K562 (cell line): Measurements from ENCODE around the gene STRA6.

Experiments
- BMI1 ChIP-seq: fragments of 150-350 bp; IDR thresholded peaks from 2 replicates; pipeline ENCODE4 v1.6.1; 2014; ENCODE audit warnings: low read length
- IRF2 ChIP-seq: sonication (generic); formaldehyde crosslinking; IDR thresholded peaks from 2 replicates; pipeline ENCODE4 v1.8.1; 2022; ENCODE audit warnings: mild to moderate bottlenecking, missing genetic modification reagents
- ZNF324 ChIP-seq: fragments of 250-450 bp; sonication (Bioruptor Pico); IDR thresholded peaks from 2 replicates; pipeline ENCODE4 v1.4.0; 2020; ENCODE audit warnings: mild to moderate bottlenecking

- TF ChIP-seq ZNF324 (CRISPR knock-in tag) (no peak), BMI1 (no peak), IRF2 (CRISPR knock-in tag) (no peak)
These were observed 29.7 kb downstream of the STRA6 start for GRCh38 chr15:74172701-74173379.
